SKM-1 (cell line): Measurements from ENCODE around the gene MRTO4.
"Not testable (repeated sequence)": the region's sequence is repeated elsewhere in the genome, so short reads cannot be mapped to it uniquely, and the experiment has no call there.

Experiments used
- DNase-seq: peaks from one replicate; lab custom pipeline; 2025; ENCODE audit not compliant: unreplicated experiment; lab: John Stamatoyannopoulos, UW

The MRTO4 gene

DNA sequence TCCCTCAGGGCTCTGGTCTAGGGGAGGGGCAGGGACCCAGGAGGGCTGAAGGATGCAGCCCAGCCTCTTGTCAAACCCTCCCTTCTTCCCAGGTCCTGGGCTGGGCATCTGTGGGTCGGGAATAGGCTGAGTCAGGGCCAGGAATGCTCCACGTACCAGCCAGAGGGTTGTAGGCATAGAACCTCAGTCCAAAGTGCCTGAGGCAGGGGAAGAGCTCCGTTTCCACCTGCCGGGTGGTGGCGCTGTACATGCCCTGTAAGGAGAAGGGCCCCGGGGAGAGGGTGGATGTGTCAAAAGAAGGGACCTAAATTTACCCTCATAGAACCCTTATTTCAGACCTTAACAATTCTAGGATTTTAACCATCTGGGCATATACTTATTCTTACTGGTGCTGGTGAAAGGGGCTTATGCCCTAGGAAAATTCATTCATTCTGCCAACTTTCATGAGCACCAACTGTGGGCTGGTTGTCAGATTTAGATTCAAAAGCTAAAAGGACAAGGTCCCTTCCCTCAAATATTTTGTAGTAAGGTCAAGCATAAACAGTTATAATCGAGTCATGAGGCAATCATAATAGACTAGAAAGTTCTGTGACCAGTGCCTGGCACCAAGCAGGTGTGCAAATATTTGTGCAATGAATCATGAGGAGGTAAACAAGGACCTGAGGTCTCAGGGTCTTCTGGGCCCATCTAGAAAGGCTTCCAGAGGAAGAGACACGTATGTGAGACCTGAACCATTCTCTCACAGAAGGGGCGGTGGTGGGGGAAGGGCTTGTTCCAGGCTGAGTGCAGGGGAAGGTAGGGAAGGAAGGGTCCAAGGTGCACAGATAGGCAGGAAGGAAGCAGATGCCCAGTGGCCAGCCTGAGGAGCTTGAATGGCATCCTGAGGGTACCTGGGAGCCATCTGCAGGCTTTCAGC lies 18.1 kb downstream of the MRTO4 start:
- not testable (repeated sequence) for DNase-seq

DNA sequence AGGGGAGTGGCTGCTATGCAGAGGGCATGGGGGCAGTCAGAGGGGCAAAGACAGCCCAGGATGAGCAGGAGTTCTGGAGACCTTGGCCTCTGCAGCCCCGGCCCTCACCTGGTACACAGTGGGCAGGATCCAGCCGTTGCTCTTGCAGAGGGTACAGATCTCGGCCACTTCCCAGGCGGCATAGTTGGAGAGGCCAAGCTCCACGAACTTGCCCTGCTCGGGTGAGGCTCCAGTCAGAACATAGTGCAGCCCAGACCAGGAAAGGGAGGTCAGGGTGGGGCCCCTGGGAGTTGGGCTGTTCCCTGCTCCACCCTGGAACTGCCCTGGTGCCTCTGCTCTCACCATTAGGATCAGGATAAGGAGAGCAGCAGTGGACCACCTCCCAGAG lies 18.7 kb downstream of the MRTO4 start:
- not testable (repeated sequence) for DNase-seq

DNA sequence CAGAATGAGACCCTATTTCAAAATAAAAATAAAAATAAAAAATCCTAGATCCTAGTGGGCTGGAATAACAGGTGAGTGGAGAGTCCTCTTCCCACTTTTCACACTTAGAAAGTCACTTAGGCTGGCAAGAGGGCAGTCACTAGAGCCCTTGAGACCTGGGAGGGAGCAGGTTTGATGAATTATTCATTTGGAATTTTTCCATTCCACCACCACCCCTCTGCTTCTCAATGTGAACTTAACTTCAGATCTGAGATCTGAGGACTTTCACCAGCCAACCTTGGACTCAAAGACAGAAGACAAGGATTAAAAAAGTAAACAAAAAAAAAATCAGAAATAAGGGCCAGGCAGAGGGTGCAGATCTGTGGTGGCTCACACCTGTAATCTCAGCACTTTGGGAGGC lies 20.5 kb downstream of the MRTO4 start:
- no peak for DNase-seq

DNA sequence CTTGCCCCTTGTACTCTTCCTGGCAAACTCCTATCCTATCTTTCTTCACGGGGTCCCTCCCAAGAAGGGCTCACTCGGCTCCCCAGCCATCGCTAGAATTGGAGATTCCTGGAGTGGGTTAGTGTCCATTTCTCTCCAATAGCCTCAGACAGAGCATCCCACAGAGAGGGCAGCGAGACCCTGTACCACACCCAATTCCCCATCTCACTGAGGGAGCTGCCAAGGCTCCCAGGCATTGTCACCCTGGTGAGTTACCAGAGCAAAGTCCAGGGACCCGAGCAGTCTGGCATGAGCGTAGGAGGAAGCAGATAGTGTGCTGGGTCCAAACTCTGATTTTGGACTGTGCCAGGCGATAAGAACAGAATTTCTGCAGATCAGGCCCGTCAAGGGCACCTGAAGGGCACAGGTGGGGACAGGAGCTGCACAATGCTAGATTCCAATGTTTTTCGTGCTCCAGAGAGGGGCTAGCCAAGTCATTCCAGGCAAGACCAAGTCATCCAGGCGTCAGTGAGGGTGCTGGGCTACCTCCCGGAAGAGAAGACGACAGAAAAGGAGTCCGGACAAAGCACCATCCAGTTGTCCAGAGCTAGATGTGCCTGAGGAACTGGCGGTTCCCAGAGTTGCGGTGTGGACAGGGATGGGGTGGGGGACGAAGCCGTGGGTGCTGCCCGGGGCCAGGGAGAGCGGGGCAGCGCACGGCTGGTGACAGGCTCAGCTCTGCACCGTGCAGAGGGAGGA lies 21.7 kb downstream of the MRTO4 start:
- DNase-seq, result no peak

DNA sequence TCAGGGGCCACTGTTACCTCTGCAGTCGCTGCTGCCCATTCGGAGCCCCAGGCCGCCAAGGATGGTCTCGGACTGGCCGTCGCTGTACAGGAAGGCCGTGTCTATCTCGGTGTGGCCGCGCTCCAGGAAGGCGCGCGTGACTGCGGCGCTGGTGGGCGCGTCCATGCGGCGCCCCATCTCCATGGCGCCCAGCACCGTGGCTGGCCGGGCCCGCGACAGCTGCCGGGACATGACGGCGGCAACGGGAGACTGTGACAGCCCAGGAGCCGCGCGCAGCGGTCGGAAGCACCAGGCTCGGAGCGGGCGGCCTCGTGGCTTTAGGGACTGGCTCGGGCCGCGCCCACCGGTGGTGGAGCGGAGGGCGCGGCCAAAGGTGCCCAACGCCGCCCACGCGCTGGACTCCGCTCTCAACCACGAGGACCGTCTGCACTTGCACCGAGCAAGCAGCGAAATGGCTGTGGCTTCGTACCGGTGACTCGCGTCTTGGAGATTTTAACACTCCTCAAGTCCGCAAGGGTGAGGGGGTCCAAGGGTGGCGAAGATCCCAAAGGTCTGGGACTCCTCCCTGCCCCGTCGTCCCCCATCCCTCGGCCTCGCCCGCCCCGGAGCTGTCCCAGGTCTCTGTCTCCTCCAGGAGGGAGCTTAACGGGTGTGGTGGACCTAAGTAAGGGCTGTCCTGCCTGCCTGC lies 22.4 kb downstream of the MRTO4 start:
- not testable (repeated sequence) for DNase-seq

DNA sequence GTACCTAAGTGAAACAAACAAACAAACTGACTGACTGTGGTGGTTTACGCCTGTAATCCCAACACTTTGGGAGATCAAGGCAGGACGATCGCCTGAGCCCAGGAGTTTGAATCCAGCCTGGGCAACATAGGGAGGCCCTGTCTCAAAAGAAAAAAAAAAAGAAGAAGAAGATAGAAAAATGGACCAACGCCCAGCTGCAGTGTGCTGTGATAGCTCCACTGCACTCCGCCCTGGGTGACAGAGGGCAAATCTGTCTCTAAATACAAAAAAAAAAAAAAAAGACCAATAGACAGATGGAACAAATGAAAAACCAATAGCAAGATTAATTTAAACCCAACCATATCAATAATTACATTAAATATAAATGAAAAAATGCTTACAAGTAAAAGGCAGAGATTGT lies 23.0 kb downstream of the MRTO4 start:
- no peak for DNase-seq

DNA sequence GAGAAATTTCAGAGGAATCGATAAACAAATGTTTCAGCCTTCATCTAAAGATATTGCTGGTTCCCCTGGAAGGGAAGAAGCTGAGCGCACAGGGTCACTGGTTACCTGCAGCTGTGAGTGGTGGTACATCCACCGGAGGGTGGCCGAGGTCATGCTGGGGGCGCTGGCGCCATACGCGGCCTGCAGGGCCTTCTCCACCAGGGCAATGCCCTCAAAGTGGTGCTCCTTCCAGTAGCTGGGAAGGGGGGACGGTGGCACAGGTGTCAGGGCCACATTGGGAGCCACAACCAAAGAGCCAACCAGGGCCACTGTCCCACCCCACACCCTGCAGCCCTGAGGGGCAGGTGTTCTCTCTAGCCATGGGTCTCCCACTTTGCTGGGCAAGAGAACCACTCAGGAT lies 32.3 kb downstream of the MRTO4 start:
- no peak for DNase-seq

DNA sequence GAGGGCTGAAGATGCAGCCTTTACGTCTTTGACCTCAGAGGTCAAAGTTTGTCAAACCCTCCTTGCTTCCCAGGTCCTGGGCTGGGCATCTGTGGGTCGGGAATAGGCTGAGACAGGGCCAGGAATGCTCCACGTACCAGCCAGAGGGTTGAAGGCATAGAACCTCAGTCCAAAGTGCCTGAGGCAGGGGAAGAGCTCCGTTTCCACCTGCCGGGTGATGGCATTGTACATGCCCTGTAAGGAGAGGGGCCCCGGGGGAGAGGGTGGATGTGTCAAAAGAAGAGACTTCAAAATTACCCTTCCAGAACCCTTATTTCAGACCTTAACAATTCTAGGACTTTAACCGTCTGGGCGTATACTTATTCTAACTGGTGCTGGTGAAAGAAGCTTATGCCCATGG lies 33.3 kb downstream of the MRTO4 start:
- DNase-seq, result no peak

DNA sequence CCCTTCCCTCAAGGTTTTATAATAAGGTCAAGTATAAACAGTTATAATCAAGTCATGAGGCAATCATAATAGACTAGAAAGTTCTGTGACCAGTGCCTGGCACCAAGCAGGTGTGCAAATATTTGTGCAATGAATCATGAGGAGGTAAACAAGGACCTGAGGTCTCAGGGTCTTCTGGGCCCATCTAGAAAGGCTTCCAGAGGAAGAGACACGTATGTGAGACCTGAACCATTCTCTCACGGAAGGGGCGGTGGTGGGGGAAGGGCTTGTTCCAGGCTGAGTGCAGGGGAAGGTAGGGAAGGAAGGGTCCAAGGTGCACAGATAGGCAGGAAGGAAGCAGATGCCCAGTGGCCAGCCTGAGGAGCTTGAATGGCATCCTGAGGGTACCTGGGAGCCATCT lies 33.8 kb downstream of the MRTO4 start:
- DNase-seq, result not testable (repeated sequence)

DNA sequence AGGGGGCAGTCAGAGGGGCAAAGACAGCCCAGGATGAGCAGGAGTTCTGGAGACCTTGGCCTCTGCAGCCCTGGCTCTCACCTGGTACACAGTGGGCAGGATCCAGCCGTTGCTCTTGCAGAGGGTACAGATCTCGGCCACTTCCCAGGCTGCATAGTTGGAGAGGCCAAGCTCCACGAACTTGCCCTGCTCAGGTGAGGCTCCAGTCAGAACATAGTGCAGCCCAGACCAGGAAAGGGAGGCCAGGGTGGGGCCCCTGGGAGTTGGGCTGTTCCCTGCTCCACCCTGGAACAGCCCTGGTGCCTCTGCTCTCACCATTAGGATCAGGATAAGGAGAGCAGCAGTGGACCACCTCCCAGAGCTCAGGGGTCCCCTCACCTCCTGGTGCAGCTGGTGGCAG lies 34.2 kb downstream of the MRTO4 start:
- not testable (repeated sequence) for DNase-seq

DNA sequence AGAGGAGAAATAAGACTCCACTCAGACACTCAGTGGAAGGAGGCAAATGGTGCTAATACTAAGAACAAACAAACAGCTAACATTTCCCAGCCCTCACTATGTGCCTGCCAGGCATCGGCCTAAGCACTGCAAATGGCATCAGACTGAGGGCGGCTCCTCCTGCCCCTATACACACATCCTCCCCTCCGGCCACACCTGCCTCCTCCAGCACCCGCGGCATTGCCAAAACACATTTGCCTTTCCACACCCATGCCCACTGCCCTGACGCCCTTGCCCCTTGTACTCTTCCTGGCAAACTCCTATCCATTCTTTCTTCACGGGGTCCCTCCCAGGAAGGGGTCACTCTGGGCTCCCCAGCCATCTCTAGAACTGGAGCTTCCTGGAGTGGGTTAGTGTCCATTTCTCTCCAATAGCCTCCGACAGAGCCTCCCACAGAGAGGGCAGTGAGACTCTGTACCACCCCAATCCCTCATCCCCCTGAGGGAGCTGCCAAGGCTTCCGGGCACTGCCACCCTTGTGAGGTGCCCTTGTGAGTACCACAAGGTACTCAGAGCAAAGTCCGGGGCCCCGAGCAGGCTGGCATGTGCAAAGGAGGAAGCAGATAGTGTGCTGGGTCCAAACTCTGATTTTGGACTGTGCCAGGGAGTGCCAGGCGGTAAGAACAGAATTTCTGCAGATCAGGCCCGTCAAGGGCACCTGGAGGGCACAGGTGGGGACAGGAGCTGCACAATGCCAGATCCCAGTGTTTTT lies 36.0 kb downstream of the MRTO4 start:
- no peak for DNase-seq

DNA sequence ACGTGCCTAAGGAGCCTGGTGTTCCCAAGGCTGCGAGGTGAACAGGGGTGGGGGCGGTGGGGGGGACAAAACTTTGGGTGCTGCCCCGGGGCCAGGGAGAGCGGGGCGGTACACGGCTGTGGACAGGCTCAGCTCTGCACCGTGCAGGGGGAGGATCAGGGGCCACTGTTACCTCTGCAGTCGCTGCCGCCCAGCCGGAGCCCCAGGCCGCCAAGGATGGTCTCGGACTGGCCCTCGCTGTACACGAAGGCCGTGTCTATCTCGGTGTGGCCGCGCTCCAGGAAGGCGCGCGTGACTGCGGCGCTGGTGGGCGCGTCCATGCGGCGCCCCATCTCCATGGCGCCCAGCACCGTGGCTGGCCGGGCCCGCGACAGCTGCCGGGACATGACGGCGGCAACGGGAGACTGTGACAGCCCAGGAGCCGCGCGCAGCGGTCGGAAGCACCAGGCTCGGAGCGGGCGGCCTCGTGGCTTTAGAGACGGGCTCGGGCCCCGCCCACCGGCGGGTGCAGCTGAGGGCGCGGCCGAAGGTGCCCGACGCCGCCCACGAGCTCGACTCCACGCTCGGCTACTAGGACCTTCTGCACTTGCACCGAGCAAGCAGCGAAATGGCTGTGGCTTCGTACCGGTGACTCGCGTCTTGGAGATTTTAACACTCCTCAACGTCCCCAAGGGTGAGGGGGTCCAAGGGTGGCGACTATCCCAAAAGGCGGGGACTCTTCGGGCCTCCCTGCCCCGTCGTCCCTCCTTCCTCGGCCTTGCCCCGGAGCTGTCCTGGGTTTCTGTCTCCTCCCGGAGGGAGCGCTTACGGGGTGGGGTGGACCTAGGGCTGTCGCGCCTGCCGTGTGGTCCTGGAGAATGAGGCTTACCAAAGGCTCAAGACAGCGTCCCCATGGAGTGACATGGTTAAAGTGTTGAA lies 37.0 kb downstream of the MRTO4 start, which contains the start of gene AKR7A3:
TSS of gene AKR7A3 (minus strand) at position 447 of the 918 bp plus-strand sequence. CDS start at position 386, 61 bp downstream.
- peak; percentile 29 for DNase-seq

DNA sequence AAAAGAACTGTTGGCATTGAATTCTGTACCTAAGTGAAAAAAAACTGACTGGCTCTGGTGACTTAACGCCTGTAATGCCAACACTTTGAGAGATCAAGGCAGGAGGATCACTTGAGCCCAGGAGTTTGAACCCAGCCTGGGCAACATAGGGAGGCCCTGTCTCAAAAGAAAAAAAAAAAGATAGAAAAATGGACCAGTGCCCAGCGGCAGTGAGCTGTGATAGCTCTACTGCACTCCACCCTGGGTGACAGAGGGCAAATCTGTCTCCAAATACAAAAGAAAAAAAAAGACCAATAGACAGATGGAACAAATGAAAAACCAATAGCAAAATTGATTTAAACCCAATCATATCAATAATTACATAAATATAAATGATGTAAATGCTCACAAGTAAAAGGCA lies 37.6 kb downstream of the MRTO4 start:
- no peak for DNase-seq

DNA sequence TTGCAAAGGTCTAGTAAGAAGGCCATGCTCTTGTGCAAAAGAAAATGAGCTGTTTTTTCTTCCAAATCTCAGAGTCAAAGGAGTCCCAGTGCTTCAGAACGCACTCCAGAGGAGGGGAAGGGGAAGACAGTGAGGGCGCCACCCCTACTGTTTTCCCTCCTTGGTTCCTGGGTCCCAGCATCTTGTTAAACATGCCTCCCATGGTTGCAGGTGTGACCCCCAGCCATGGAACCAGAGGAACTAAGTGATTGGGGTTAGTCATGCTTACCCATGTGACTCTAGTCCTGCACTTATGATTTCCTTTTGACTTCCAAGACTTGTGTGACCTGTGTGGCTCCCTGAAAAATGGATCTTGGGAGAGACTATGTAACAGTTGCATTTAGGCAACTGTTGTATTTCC lies 43.0 kb downstream of the MRTO4 start:
- no peak for DNase-seq

DNA sequence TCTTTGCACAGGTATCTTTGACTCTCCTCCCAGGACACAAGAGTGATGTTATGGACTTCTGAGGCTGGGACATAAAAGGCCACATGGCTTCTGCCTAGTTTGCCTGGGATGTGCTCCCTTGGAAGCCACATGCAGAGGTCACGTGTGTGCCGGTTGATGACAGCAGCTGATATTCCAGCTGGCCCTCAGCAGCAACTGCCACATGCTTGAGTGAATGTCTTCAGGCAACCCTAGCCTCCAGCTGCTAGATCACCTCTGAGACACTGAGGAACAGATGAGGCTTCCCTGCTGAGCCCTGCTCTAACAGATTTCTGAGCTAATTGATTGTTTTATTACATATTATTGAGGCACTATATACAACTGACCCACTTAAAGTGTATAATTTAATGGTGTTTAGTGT lies 48.6 kb downstream of the MRTO4 start:
- no peak for DNase-seq

DNA sequence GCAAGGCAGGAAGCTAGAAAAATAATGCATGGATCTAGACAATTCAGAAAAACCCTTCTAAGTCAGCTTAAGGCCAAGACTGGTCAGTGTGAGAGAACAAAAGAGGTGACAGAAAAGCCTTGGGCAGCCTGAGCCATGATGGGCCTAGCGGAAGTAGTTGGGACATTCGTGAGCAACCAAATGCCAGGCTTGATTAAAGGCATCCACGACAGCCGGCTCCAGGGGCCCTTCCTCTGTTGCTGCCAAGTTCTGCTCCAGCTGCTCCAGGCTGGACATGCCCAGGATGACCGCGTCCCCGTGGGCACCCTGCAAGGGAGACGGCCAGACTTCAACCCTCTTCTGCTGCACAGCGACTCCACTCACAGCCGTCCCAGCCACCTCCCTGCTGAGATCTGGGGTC lies 52.5 kb downstream of the MRTO4 start:
- not testable (repeated sequence) for DNase-seq

DNA sequence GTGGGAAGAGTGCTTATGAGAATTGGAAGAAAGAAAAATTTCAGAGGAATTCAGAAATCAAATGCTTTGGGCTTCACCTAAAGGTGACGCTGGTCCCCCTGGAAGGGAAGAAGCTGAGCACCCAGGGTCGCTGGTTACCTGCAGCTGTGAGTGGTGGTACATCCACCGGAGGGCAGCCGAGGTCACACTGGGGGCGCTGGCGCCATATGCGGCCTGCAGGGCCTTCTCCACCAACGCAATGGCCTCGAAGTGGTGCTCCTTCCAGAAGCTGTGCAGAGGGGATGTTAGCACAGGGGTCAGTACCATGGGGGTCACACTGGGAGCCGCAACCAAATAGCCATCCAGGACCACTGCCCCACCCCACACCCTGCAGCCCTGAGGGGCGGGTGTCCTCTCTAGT lies 54.3 kb downstream of the MRTO4 start:
- no peak for DNase-seq

DNA sequence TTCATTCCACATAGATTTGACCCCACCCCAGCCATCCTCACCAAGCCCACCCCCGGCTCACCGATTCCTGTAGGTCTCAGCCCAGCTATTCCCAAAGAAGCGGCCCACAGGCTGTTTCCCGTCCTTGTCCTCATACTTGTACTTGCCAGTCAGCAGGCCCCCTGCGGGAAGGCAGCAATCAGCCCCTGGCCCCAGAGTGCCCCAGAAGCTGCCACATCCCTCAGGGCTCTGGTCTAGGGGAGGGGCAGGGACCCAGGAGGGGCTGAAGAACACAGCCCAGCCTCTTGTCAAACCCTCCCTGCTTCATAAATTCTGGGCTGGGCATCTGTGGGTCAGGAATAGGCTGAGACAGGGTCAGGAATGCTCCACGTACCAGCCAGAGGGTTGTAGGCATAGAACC lies 55.3 kb downstream of the MRTO4 start:
- DNase-seq, result no peak

DNA sequence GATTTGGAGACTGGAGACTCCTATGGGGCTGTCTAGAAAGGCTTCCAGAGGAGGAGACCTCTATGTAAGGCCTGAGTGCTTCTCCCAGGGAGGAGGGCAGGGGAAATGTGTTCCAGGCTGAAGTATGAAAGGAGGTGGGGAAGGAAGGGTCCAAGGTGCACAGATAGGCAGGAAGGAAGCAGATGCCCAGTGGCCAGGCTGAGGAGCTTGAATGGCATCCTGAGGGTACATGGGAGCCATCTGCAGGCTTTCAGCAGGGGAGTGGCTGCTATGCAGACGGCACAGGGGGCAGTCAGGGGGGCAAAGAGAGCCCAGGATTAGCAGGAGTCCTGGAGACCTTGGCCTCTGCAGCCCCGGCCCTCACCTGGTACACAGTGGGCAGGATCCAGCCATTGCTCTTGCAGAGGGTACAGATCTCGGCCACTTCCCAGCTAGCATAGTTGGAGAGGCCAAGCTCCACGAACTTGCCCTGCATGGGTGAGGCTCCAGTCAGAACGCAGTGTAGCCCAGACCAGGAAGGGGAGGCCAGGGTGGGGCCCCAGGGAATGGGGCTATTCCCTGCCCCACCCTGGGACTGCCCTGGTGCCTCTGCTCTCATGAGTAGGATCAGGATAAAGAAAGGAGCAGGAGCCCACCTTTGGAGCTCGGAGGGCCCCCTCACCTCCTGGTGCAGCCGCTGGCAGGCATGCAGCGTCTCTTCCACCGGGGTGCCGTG lies 56.3 kb downstream of the MRTO4 start:
- no peak for DNase-seq
